Embryonic facial prominence (tissue), 1 donor: ENCODE data around the gene APBA1.

Experiments
- DNase-seq: peaks from one replicate; pipeline ENCODE4 v3.0.0-alpha.2; 2016; ENCODE audit errors: extremely low spot score

Gene APBA1

DNA sequence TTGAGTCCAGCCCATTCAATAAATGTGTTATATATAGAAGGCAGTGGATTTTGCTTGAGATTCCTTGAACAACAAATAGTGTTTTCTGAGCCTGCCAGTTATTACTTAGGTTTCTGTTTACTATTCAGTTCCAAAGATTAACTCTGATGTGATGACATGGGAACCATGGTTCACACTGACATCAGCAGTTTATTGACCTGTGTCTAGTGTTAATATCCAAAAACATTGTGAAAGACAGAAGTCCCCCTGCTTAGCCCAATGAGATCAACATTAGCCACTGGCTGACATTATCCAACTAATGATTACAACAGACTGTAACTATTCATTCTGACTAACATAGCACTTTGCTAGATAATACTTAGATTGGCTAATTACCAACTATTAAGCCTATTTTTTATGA is 14.9 kb downstream of the APBA1 start:
- DNase-seq: no peak

- DNase-seq: no peak
Observed at GRCh38 chr9:69655065-69655464, 17.1 kb downstream of the APBA1 start.

DNA sequence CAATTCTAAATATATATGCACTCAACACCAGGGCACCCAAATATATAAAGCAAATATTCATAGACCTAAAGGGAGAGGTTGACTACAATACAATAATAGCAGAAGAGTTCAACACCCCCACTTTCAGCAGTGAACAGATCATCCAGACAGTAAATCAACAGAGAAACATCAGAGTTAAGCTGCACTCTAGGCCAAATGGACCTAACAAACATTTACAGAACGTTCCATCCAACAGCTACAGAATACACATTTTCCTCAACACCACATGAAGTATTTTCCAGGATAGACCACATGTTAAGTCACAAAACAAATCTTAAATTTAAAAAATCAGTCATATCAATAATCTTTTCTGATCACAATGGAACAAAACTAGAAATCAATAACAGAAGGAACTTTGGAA is 18.9 kb downstream of the APBA1 start:
- DNase-seq: no peak

DNA sequence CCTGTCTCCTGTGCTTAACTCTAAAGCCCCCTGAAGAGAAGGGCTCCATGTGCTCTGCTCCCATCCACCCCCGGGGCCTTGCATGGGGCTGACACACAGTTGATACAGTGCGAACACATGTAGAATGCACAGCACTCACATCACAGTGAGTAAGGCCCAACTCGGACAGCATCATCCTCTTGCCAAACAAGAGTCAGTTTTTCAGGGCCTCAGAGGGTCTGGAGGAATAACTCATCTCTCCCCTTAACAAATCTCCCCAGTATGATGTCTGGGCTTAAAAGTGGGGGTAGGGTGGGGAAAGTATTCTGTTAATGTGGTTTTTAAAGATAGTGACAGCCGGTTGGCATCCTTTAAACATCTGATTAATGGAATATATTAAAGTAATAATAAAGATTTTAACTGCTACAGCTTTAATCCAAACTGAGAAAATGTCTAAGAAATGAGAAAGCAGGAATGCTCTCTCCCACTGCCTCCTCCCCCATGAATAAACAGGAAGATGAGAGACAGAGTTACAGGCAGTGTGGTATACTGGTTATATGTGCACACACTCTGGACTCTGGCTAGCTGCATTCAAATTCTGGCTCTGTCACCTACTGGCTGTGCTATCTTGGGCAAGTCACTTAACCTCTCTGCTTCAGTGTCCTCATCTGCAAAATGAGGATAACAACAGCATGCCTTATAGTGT is 22.5 kb downstream of the APBA1 start:
- DNase-seq: no peak

DNA sequence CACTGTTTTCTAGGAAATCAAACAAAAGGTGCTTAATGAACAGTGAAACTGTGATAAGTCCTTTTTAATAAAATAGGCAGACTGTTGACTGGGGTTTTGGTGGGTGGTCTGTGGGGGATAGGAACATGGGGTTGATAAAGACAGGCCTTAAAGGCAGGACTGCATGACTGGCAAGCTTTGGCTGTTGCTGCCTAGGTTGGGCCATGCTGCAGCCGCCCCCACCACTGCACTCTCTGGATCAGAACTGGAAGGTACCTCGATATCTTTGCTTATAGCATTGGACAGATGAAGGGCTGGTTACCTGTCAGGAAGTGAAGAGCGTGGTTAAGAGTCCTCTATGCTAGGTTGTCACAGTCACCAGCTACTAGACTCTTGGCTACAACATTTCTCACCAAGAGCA is 24.4 kb downstream of the APBA1 start:
- no peak for DNase-seq

DNA sequence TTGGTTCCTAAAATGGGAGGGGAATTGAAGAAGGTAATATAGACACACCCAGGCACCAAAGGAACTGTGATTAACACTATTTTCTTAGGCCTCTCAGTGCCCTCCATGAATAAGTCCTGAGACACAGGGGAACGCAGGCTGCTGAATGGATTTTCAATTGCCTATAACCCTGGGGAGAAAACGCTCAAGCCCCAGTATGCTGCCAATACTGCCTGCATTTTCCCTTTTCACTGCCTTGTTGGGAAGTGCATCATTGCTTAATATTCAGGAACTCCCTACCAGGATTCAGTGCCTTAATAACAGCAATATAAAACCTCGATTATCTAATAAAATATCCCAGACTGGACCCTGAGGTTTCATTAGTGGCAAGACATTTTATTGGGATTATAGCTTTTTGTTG is 25.4 kb downstream of the APBA1 start:
- DNase-seq: no peak

DNA sequence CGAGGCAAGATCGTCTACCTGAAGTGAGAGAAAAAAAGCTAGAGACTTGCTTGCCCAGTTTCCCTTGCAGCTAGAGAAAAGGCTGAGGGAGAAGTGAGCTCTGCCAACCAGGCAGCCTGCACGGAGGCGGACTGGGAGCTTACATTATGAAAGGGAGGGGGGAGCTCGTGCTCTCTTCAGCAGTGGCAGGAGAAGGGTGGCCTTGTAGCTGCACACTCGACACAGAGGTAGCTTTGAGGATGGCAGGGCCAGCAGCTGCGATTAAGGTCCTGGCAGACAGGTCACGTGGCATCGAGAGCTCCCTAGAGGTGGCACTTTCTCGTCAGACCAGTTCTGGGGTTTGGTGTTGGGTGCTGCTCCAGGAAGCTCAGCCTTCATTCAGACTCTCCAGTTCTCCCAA is 26.7 kb downstream of the APBA1 start:
- DNase-seq: no peak

- DNase-seq: no peak
Observed at GRCh38 chr9:69643098-69643497, 29.1 kb downstream of the APBA1 start.

- DNase-seq: no peak
Observed at GRCh38 chr9:69637817-69638200, 34.4 kb downstream of the APBA1 start.

- no peak for DNase-seq
Observed at GRCh38 chr9:69637193-69637816, 34.9 kb downstream of the APBA1 start.

GRCh38 chr9:69633716-69634115 is 38.5 kb downstream of the APBA1 start:
- no peak for DNase-seq

- DNase-seq: no peak
Observed at GRCh38 chr9:69632768-69633167, 39.4 kb downstream of the APBA1 start.

DNA sequence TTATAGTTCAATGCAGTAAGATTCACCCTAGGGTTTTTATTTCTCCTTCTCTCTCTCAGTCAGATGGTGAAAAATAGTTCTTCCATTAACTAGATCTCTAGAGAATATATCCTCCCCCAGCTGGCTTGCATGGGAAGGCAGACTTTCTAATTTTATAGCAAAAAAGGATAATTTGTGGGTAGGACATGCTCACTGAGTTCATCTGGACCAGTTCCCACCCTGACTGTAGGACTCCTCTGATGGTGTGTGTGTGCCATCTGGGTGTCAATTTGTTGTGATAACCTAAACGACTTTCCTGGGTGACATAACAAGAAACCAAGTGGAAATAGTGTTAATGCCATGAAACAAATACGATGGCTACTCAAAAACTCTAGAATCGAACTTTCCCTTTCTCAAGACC is 44.9 kb downstream of the APBA1 start:
- no peak for DNase-seq

DNA sequence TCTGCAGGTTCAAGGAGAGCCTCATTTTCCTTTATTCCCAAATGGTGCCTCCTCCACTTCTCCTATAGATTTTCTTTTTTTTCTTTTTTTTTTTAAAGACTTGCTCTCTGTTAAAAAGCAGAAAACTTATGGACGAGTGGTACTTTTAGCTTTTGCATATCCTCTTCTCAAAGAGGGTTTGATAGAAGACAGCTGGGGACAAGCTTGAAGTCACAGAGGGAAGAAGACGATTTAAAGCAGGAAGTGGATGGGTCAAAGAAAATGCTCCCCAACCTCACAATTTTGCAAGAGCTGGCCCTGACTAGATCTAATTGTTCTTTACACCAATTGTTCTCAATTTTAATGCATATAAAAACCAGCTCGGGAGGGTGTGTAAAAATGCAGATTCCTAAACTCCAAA is 48.9 kb downstream of the APBA1 start:
- no peak for DNase-seq

- no peak for DNase-seq
Observed at GRCh38 chr9:69622676-69623075, 49.5 kb downstream of the APBA1 start.

DNA sequence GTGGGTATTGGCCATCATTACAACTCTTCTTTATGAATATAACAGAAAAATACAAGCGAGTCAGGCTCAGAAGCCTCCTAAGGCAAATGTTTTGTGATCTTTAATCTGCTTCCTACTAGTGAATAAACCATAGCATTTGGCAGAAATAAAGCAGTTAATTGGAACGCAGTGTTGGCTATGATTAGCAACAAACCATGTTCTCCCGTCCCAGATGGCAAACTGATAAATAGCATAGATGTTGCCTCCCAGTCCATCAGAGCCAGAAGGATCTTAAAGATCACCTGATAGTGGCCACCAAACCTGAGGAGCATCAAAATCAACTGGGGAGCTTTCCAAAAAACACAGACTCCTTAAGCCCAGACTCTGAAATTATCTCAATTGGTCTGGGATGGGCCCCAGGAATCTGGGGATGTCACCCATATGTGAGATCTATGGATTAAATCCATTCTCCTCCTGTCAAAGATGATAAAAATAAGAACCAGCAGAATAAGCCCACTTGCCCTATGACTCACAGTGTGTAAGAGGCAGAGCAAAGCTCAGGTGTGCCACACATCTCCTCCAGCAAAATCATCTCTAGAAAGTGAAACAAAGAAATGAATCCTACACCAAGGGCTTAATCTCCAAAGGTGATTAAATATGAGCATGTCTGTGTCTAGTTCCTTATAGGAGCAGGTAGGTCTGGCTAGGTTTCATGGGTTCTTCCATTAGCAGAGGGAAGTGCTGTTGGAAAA is 50.3 kb downstream of the APBA1 start:
- no peak for DNase-seq

DNA sequence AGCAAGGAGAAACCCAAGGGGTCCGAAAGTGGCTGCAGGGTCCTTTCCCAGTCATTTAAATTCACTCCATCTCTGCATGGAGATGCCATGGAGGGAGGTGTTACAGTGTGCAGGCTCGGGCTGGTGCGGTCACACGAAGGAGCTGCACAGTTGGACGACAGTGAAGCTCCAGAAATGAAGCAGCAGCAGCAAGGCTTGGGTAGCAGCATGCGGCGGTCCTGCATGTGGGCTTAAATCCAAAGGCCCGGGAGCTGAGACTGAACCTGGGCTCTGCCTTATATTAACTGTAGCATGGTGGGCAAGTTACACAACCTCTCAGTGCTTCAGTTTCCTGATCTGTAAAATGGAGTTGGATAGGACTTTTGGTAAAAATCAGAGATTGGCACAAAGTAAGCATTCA is 51.4 kb downstream of the APBA1 start:
- DNase-seq: no peak

DNA sequence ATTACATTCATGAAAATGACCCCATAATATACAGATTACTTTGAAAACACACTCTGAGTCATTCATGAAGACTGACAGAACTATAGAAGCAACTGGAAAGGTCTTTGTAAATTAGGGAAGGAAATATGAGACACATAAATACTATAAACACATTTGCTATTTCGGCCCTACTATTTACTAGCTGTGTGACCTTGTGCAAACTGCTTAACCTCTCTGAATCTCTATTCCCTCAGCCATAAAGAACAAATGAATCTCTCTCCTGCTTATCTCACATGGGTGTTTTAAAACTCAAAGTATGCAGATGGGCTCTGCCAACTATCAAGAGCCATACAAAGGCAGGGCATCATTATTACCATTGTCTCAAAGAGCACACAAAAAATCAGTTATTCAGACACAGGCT is 52.9 kb downstream of the APBA1 start:
- DNase-seq: no peak

DNA sequence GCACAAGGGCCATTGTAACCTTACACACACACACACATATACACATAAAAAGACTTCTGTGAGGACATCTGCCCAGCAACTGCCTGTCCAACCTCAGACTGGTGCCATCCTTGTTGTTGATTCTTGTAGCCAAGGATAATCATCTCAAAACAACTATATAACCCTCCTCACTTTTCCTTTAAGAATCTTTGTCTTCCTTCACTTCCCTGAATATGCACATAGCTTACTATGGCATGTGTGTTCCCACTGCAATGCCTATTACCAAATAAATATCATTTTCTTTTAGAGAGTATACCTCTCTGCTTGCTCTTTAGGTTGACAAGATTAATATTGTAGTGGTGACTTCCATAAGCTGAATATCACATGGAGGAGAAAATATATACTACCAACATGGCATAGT is 55.2 kb downstream of the APBA1 start:
- DNase-seq: no peak

GRCh38 chr9:69615880-69616279 is 56.3 kb downstream of the APBA1 start:
- DNase-seq: no peak

- DNase-seq: no peak
Observed at GRCh38 chr9:69611221-69611620, 61.0 kb downstream of the APBA1 start.

DNA sequence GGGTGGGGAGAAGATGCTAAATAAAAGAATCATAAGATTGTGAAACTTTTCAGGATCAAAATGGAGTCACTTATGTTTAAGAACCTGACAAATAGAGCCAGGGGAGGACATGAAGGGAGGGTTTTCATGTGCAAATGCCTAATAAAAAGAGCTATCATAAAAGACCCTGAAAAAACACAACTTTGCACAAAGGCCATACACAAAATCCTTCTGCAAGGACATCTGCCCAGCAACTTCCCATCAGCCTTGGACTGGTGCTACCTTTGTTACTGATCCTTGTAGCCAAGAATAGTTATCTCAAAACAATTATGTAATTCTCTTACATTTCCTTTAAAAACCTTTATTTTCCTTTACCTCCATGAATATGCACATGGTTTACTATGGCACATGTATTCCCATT is 63.0 kb downstream of the APBA1 start:
- DNase-seq: no peak

- no peak for DNase-seq
Observed at GRCh38 chr9:69606089-69606488, 66.1 kb downstream of the APBA1 start.
